AG04450 (cell line): ENCODE measurements around the gene CYP46A1. TPM values are rescaled to one million over a fixed set of nuclear protein-coding genes. Genes with fewer than 3 reads are reported as not detected.

ENCODE experiments used
- CTCF ChIA-PET: fragments of 300-600, 350-600 bp; formaldehyde crosslinking; extraction: SDS; loops from one replicate; lab custom pipeline; 2022; ENCODE audit warnings: antibody characterized with exemption, inconsistent platforms; lab: Charles Lee
- POLR2A ChIA-PET: fragments of 350-600 bp; formaldehyde crosslinking; extraction: SDS; loops from one replicate; lab custom pipeline; 2021; ENCODE audit warnings: antibody characterized with exemption, inconsistent platforms; lab: Yijun Ruan, JAX
- DNase-seq: peaks from one replicate; pipeline ENCODE4 v3.0.0-alpha.2; 2011; ENCODE audit warnings: low read depth, low spot score
- H3K27ac ChIP-seq: one replicate; pipeline ENCODE4 v1.5.1; 2012; ENCODE audit warnings: low read depth, low read length, control low read depth
- H3K27me3 ChIP-seq: one replicate; pipeline ENCODE4 v1.6.0; 2012; ENCODE audit warnings: low read length; ENCODE audit not compliant: control insufficient read depth, insufficient read depth
- H3K4me3 ChIP-seq: 2 replicates; pipeline ENCODE4 v1.5.1; 2011; ENCODE audit warnings: mild to moderate bottlenecking, low read depth, low read length, control low read depth
- H3K9me3 ChIP-seq: 2 replicates; pipeline ENCODE4 v1.5.1; 2012; ENCODE audit warnings: low read length; ENCODE audit not compliant: control insufficient read depth, insufficient read depth
- polyA plus RNA-seq: library from polyadenylated mRNA; depleted of rRNA; stranded (reverse); fragments of >200 nt; gene quantifications from 2 replicates; pipeline ENCODE4 v1.2.3, GENCODE V29; 2011
- TF ChIP-seq, protein P1 (sequence below): IDR thresholded peaks from 2 replicates; pipeline ENCODE4 v1.5.1; 2011; ENCODE audit warnings: low read depth, low read length, control low read depth, inconsistent platforms

The CYP46A1 gene
- polyA plus RNA-seq, 1 experiment: 0.07 TPM

DNA sequence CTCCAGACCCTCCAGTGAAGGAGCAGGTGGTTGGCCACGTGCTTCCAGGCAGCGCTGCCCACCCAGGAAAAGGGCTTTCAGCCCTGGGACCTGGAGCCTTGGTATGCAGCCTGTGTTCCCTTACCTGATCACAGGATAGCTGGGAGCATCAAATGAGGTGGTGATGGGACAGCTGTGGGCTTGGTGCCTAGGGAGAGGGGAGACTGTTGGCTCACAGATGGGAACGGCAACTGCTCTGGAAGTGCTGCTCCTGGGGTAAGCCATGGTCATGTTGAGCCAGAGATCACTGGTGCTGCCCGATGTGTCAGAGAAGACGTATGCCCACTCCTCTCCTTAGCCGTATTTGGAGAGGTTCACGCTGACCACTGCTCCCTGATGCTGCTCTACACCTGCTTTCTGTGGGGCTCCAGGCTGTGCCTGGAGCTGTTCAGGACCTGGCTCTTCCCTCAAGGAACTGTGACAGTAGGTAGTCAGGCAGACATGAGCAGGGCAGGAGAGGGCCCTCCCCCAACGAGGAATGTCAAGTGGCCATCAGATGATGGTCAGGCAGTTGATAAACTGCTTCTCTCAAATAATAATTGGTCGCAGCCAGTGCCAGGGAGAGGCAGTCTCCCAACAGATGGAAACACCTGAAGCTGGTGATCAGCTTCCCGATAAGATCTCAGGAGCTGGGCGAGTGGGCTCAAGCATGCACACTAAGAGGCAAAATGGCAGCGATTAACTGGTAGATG lies 2.8 kb upstream of the CYP46A1 start:
- ChIA-PET CTCF (interaction anchor here (0.9 to 3.2 kb wide), 3 partner anchors 9 to 204 kb away, joined by 5 to 10 read pairs (median 5); no protein-coding TSS in a partner anchor), POLR2A (interaction anchor here (0.6 kb wide), 1 partner anchor 214 kb away, joined by 3 read pairs; no protein-coding TSS in a partner anchor)
- H3K4me3 ChIP-seq: no peak overlapping the region
- H3K27ac ChIP-seq: no peak overlapping the region
- no peak for DNase-seq
- TF ChIP-seq, protein P1, sequence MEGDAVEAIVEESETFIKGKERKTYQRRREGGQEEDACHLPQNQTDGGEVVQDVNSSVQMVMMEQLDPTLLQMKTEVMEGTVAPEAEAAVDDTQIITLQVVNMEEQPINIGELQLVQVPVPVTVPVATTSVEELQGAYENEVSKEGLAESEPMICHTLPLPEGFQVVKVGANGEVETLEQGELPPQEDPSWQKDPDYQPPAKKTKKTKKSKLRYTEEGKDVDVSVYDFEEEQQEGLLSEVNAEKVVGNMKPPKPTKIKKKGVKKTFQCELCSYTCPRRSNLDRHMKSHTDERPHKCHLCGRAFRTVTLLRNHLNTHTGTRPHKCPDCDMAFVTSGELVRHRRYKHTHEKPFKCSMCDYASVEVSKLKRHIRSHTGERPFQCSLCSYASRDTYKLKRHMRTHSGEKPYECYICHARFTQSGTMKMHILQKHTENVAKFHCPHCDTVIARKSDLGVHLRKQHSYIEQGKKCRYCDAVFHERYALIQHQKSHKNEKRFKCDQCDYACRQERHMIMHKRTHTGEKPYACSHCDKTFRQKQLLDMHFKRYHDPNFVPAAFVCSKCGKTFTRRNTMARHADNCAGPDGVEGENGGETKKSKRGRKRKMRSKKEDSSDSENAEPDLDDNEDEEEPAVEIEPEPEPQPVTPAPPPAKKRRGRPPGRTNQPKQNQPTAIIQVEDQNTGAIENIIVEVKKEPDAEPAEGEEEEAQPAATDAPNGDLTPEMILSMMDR: no peak
- peaks cover 26% of the 10 kb centered on the region for H3K9me3 ChIP-seq
- peaks cover 11% of the 10 kb centered on the region for H3K27me3 ChIP-seq

DNA sequence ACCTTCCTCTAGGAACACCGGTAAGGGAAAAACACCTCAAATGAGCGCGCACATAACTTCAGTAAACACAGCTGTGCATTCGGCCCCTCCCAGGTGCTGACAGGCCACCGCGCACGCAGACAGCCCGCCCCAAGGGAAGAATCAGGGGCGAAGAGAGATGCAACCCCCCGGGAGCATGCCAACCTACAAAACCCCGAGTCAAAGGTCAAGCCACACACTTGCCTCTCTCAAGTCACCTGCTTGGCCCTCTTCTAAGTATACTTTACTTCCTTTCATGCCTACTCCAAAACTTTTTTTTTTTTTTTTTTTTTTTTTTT lies 2.3 kb upstream of the CYP46A1 start:
- TF ChIP-seq, protein P1: no peak
- Histone ChIP-seq H3K4me3 (no peak overlapping the region), H3K27ac (no peak overlapping the region), H3K27me3 (peaks cover 11% of the 10 kb centered on the region), H3K9me3 (peaks cover 23% of the 10 kb centered on the region)
- POLR2A ChIA-PET: interaction anchor here (0.6 kb wide), 2 partner anchors 214 to 288 kb away, joined by 3 to 8 read pairs; no protein-coding TSS in a partner anchor
- DNase-seq: no peak
- CTCF ChIA-PET: interaction anchor here (0.9 to 1.8 kb wide), 3 partner anchors 10 to 201 kb away, joined by 5 read pairs; partner anchors contain the start of gene EML1

DNA sequence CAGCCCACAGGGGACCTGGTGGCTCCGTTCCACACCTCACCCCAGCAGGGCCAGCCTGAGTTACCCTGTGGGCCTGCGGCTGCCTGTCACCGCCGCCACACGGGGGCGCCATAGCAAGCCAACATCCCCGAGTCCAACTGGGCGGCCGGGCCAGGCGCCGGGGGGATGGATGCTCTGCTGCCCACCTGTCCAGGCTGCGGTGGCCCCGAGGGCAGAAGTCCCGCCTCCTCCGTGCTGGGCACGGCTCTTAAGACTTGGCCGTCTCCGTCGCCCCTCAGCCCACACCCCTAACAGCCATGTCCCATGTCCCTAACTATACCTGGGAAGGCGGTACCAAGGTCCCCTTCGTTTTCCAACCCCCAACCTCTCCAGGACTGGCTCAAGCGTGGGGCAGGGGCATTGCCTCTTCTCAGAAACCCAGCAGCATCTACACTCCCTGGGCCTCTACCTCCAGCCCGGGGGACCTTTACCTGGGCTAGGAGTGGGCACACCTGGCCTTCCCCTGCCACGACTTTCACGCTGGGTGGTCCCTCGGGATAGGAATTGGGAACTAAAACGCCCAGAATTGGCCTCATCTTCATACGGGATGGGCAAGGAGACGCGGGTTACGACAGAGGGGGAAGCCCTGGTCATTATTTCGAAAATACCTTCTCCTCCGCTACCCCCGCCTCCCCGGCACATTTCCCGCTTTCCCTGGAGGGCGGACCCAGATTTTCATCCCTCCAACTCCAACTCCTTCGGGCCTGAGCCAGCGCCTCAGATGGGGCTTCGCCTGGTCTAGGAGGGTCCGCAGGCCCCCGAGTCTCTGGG lies 1.1 kb upstream of the CYP46A1 start:
- DNase-seq: peak; percentile 21
- peaks cover 11% of the 10 kb centered on the region for H3K9me3 ChIP-seq
- peak overlapping the region; percentile 81 for H3K4me3 ChIP-seq
- TF ChIP-seq, protein P1: peak; percentile 84
- ChIA-PET CTCF (interaction anchor here (0.6 to 1.8 kb wide), 10 partner anchors 11 to 288 kb away, joined by 3 to 10 read pairs (median 4); partner anchors contain the start of gene EML1), POLR2A (interaction anchor here (0.6 to 1.1 kb wide), 4 partner anchors 28 to 679 kb away, joined by 3 to 8 read pairs (median 5); partner anchors contain the start of genes CCNK and SETD3)
- H3K27me3 ChIP-seq: peaks cover 22% of the 10 kb centered on the region
- peak overlapping the region; percentile 70 for H3K27ac ChIP-seq

DNA sequence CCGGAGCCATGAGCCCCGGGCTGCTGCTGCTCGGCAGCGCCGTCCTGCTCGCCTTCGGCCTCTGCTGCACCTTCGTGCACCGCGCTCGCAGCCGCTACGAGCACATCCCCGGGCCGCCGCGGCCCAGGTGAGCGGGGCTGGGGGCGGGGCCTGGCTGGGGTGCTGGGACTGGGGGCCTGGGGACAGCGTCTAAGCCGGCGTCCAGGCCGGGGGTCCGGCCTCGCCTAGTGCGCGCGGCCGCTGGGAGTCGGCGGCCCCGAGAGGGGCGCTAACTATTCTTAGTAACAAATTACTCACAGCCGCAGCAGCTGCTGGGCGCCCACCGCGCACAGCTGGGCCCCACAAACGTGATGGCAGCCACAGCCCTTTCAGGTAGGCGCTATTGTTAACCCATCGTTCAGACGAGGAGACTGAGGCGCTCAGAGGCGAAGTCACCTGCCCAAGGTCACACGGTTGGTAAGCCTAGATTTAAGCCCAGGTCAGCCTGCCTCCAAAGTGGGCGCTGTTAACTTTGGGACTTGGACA lies 374 bp downstream of the CYP46A1 start:
- Histone ChIP-seq H3K9me3 (no peaks in the 10 kb centered on the region; the same call in none of the 2 replicates), H3K27me3 (peaks cover 33% of the 10 kb centered on the region), H3K27ac (no peak overlapping the region), H3K4me3 (peak overlapping the region; percentile 69)
- ChIA-PET CTCF (interaction anchor here (0.6 to 1.2 kb wide), 6 partner anchors 10 to 202 kb away, joined by 3 to 4 read pairs (median 4); no protein-coding TSS in a partner anchor), POLR2A (interaction anchor here (0.6 to 1.2 kb wide), 13 partner anchors 14 to 204 kb away, joined by 3 to 6 read pairs (median 5); partner anchors contain the start of genes CCDC85C, CCNK, EML1 and SETD3)
- TF ChIP-seq, protein P1: 0 out of 2 replicates have a peak, but pooled peaks have one; percentile 4
- no peak for DNase-seq
